GM18498 (cell line): ENCODE results near the gene ANTXR2.

Experiments used
- ATAC-seq: cut with Tn5 transposase; IDR thresholded peaks from one replicate; pipeline ENCODE4 v1.9.1; 2021; ENCODE audit warnings: mild to moderate bottlenecking, moderate library complexity; ENCODE audit not compliant: unreplicated experiment

Gene ANTXR2

GRCh38 chr4:80070880-80071603 is 2.0 kb downstream of the ANTXR2 start:
- no peak for ATAC-seq

GRCh38 chr4:80069837-80070731 is 2.9 kb downstream of the ANTXR2 start:
- peak; percentile 29 for ATAC-seq

- ATAC-seq: no peak
Measured at GRCh38 chr4:80069108-80069836, 3.8 kb downstream of the ANTXR2 start.

GRCh38 chr4:80065601-80066000 is 7.4 kb downstream of the ANTXR2 start:
- ATAC-seq: no peak

- ATAC-seq: no peak
Measured at GRCh38 chr4:80062527-80062926, 10.5 kb downstream of the ANTXR2 start.

- ATAC-seq: no peak
Measured at GRCh38 chr4:80060804-80061203, 12.2 kb downstream of the ANTXR2 start.

- ATAC-seq: peak; percentile 100
Measured at GRCh38 chr4:80058740-80059139, 14.3 kb downstream of the ANTXR2 start.

- no peak for ATAC-seq
Measured at GRCh38 chr4:80054375-80054774, 18.7 kb downstream of the ANTXR2 start.

GRCh38 chr4:80053140-80053910 is 19.7 kb downstream of the ANTXR2 start:
- ATAC-seq: no peak

- no peak for ATAC-seq
Measured at GRCh38 chr4:80049813-80050534, 23.1 kb downstream of the ANTXR2 start.

GRCh38 chr4:80049402-80049801 is 23.6 kb downstream of the ANTXR2 start:
- ATAC-seq: no peak

- ATAC-seq: no peak
Measured at GRCh38 chr4:80045786-80046185, 27.2 kb downstream of the ANTXR2 start.

- no peak for ATAC-seq
Measured at GRCh38 chr4:80043541-80043940, 29.5 kb downstream of the ANTXR2 start.

GRCh38 chr4:80042821-80043220 is 30.2 kb downstream of the ANTXR2 start:
- ATAC-seq: no peak

- ATAC-seq: no peak
Measured at GRCh38 chr4:80037864-80038263, 35.2 kb downstream of the ANTXR2 start.

GRCh38 chr4:80036949-80037685 is 35.9 kb downstream of the ANTXR2 start:
- ATAC-seq: no peak

- ATAC-seq: no peak
Measured at GRCh38 chr4:80036306-80036705, 36.7 kb downstream of the ANTXR2 start.

- ATAC-seq: peak; percentile 65
Measured at GRCh38 chr4:80035336-80035735, 37.7 kb downstream of the ANTXR2 start.

- ATAC-seq: no peak
Measured at GRCh38 chr4:80033581-80033980, 39.4 kb downstream of the ANTXR2 start.
